HEK293 (cell line): Measurements from ENCODE around the gene RIN1.
A peak's percentile ranks its signal among the peaks of the same experiment; 100 is the strongest.

Experiments
- GLI2 ChIP-seq: fragments of 450-650 bp; formaldehyde crosslinking; IDR thresholded peaks from 2 replicates; pipeline ENCODE4; 2017; ENCODE audit warnings: missing biosample characterization, missing genetic modification characterization, low read depth, borderline replicate concordance
- GLI4 ChIP-seq: fragments of 450-650 bp; formaldehyde crosslinking; IDR thresholded peaks from 2 replicates; pipeline ENCODE4 v1.5.1; 2016; ENCODE audit warnings: missing biosample characterization, missing genetic modification characterization
- GLIS2 ChIP-seq: fragments of 450-650 bp; formaldehyde crosslinking; IDR thresholded peaks from 2 replicates; pipeline ENCODE4 v1.5.1; 2016; ENCODE audit warnings: missing biosample characterization, missing genetic modification characterization
- MYNN ChIP-seq: fragments of 450-650 bp; formaldehyde crosslinking; IDR thresholded peaks from 2 replicates; pipeline ENCODE4 v1.5.1; 2016; ENCODE audit warnings: missing biosample characterization, missing genetic modification characterization, borderline replicate concordance
- REPIN1 ChIP-seq: fragments of 450-650 bp; formaldehyde crosslinking; IDR thresholded peaks from 2 replicates; pipeline ENCODE4 v1.5.1; 2017; ENCODE audit warnings: missing biosample characterization, missing genetic modification characterization, low read depth
- YY2 ChIP-seq: fragments of 450-650 bp; formaldehyde crosslinking; IDR thresholded peaks from 2 replicates; pipeline ENCODE4 v1.5.1; 2016; ENCODE audit warnings: missing biosample characterization, missing genetic modification characterization
- ZBTB1 ChIP-seq: fragments of 450-650 bp; formaldehyde crosslinking; IDR thresholded peaks from 2 replicates; pipeline ENCODE4 v1.5.1; 2016; ENCODE audit warnings: missing biosample characterization, missing genetic modification characterization
- ZBTB17 ChIP-seq: fragments of 450-650 bp; formaldehyde crosslinking; IDR thresholded peaks from 2 replicates; pipeline ENCODE4 v1.5.1; 2016; ENCODE audit warnings: missing biosample characterization, missing genetic modification characterization
- ZFHX2 ChIP-seq: fragments of 450-650 bp; formaldehyde crosslinking; conservative IDR thresholded peaks from 2 replicates; pipeline ENCODE4 v1.5.1; 2016; ENCODE audit warnings: missing biosample characterization, missing genetic modification characterization
- ZFP41 ChIP-seq: fragments of 450-650 bp; formaldehyde crosslinking; IDR thresholded peaks from 2 replicates; pipeline ENCODE4 v1.5.1; 2016; ENCODE audit warnings: missing biosample characterization, missing genetic modification characterization, borderline replicate concordance
- ZIC2 ChIP-seq: fragments of 450-650 bp; formaldehyde crosslinking; IDR thresholded peaks from 2 replicates; pipeline ENCODE4 v1.5.1; 2016; ENCODE audit warnings: missing biosample characterization, missing genetic modification characterization
- ZNF10 ChIP-seq: fragments of 450-650 bp; formaldehyde crosslinking; IDR thresholded peaks from 2 replicates; pipeline ENCODE4 v1.5.1; 2017; ENCODE audit warnings: missing biosample characterization, missing genetic modification characterization
- ZNF132 ChIP-seq: fragments of 450-650 bp; formaldehyde crosslinking; IDR thresholded peaks from 2 replicates; pipeline ENCODE4 v1.5.1; 2017; ENCODE audit warnings: missing biosample characterization, missing genetic modification characterization, borderline replicate concordance
- ZNF138 ChIP-seq: fragments of 450-650 bp; formaldehyde crosslinking; IDR thresholded peaks from 2 replicates; pipeline ENCODE4 v1.5.1; 2016; ENCODE audit warnings: missing biosample characterization, missing genetic modification characterization, borderline replicate concordance
- ZNF140 ChIP-seq: fragments of 450-650 bp; formaldehyde crosslinking; IDR thresholded peaks from 2 replicates; pipeline ENCODE4 v1.5.1; 2016; ENCODE audit warnings: missing biosample characterization, missing genetic modification characterization
- ZNF175 ChIP-seq: fragments of 450-650 bp; formaldehyde crosslinking; IDR thresholded peaks from 2 replicates; pipeline ENCODE4 v1.5.1; 2016; ENCODE audit warnings: missing biosample characterization, missing genetic modification characterization
- ZNF211 ChIP-seq: fragments of 450-650 bp; formaldehyde crosslinking; IDR thresholded peaks from 2 replicates; pipeline ENCODE4 v1.5.1; 2016; ENCODE audit warnings: low read depth, missing biosample characterization, missing genetic modification characterization
- ZNF23 ChIP-seq: fragments of 450-650 bp; formaldehyde crosslinking; IDR thresholded peaks from 2 replicates; pipeline ENCODE4 v1.5.1; 2016; ENCODE audit warnings: missing biosample characterization, missing genetic modification characterization, borderline replicate concordance
- ZNF266 ChIP-seq: fragments of 450-650 bp; formaldehyde crosslinking; IDR thresholded peaks from 2 replicates; pipeline ENCODE4 v1.5.1; 2016; ENCODE audit warnings: missing biosample characterization, missing genetic modification characterization, low read depth
- ZNF311 ChIP-seq: fragments of 450-650 bp; formaldehyde crosslinking; IDR thresholded peaks from 2 replicates; pipeline ENCODE4 v1.5.1; 2017; ENCODE audit warnings: missing biosample characterization, missing genetic modification characterization, borderline replicate concordance
- ZNF404 ChIP-seq: fragments of 450-650 bp; formaldehyde crosslinking; IDR thresholded peaks from 2 replicates; pipeline ENCODE4 v1.5.1; 2017; ENCODE audit warnings: missing biosample characterization, missing genetic modification characterization
- ZNF423 ChIP-seq: fragments of 450-650 bp; formaldehyde crosslinking; IDR thresholded peaks from 2 replicates; pipeline ENCODE4 v1.5.1; 2016; ENCODE audit warnings: missing biosample characterization, missing genetic modification characterization
- ZNF501 ChIP-seq: fragments of 450-650 bp; formaldehyde crosslinking; IDR thresholded peaks from 2 replicates; pipeline ENCODE4 v1.5.1; 2016; ENCODE audit warnings: missing biosample characterization, missing genetic modification characterization
- ZNF529 ChIP-seq: fragments of 450-650 bp; formaldehyde crosslinking; IDR thresholded peaks from 2 replicates; pipeline ENCODE4 v1.5.1; 2017; ENCODE audit warnings: missing genetic modification characterization, missing biosample characterization; ENCODE audit not compliant: insufficient replicate concordance
- ZNF571 ChIP-seq: fragments of 450-650 bp; formaldehyde crosslinking; IDR thresholded peaks from 2 replicates; pipeline ENCODE4 v1.5.0; 2017; ENCODE audit warnings: missing biosample characterization, missing genetic modification characterization
- ZNF777 ChIP-seq: fragments of 450-650 bp; formaldehyde crosslinking; IDR thresholded peaks from 2 replicates; pipeline ENCODE4 v1.5.1; 2017; ENCODE audit warnings: missing biosample characterization, missing genetic modification characterization, borderline replicate concordance
- TF ChIP-seq, protein P1 (sequence below): fragments of 450-650 bp; formaldehyde crosslinking; IDR thresholded peaks from 2 replicates; pipeline ENCODE4 v1.5.1; 2017; ENCODE audit warnings: missing biosample characterization, missing genetic modification characterization
- TF ChIP-seq, protein P2 (sequence below): fragments of 450-650 bp; formaldehyde crosslinking; IDR thresholded peaks from 2 replicates; pipeline ENCODE4 v1.5.1; 2017; ENCODE audit warnings: missing biosample characterization, missing genetic modification characterization
- TF ChIP-seq, protein P3 (sequence below): sonication (generic); formaldehyde crosslinking; IDR thresholded peaks from 2 replicates; pipeline ENCODE4 v1.8.1; 2022; ENCODE audit warnings: mild to moderate bottlenecking, moderate library complexity, missing genetic modification reagents
- TF ChIP-seq, protein P4 (sequence below): fragments of 450-650 bp; formaldehyde crosslinking; IDR thresholded peaks from 2 replicates; pipeline ENCODE4 v1.5.1; 2016; ENCODE audit warnings: missing biosample characterization, missing genetic modification characterization, borderline replicate concordance
- TF ChIP-seq, protein P5 (sequence below): fragments of 450-650 bp; formaldehyde crosslinking; IDR thresholded peaks from 2 replicates; pipeline ENCODE4 v1.5.1; 2016; ENCODE audit warnings: missing biosample characterization, missing genetic modification characterization, borderline replicate concordance

The RIN1 gene

DNA sequence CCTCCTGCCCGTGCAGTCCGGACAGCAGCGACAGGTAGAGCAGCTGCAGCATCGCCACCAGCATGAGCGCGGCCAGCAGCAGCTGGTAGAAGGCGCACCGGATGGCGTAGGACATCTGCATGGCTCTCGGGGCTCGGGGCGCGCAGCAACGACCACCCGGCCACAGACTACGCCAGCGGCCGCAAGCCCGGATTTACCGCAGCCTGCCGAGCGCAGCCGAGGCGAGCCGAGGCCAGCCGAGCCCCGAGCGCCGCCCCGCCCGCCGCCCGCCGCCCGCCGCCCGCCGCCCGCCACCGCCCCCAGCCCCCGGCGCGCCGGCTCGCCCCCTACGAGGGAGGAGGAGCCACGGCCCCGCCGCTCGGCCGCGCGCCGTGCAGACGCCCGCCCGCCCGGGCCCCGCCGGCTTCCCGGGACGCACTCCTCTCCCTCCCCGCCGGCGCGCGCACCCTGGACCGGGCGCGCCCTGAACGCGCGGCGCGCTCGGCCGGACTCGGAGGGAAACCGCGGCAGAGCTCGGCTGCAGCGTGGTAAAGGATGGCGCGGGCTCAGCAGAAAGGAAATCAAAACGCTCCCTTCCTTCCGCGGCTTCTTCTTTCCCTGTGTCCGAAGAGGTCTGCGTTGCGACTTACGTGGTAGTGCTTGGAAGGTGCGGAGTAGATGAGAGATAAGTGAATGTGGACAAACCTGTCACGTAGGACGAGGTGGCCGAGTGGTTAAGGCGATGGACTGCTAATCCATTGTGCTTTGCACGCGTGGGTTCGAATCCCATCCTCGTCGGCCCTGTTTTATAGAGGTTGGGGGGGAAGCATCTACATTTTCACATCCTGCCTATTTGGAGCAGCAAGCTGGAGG is 11.4 kb upstream of the RIN1 start, which contains the start of gene B4GAT1 (continued):
- TF ChIP-seq ZNF777 (tag by site-specific recombination), result peak; percentile 53; the same call in 1 of the 2 replicates
- TF ChIP-seq ZBTB1 (tag by site-specific recombination), result no peak
- peak; percentile 33; the same call in 1 of the 2 replicates for TF ChIP-seq GLIS2
- no peak for TF ChIP-seq ZNF138 (tag by site-specific recombination)
- TF ChIP-seq ZFHX2 (tag by site-specific recombination), result peak; percentile 69
- no peak for TF ChIP-seq GLI2
- no peak for TF ChIP-seq ZNF423 (tag by site-specific recombination)
- TF ChIP-seq, protein P1, sequence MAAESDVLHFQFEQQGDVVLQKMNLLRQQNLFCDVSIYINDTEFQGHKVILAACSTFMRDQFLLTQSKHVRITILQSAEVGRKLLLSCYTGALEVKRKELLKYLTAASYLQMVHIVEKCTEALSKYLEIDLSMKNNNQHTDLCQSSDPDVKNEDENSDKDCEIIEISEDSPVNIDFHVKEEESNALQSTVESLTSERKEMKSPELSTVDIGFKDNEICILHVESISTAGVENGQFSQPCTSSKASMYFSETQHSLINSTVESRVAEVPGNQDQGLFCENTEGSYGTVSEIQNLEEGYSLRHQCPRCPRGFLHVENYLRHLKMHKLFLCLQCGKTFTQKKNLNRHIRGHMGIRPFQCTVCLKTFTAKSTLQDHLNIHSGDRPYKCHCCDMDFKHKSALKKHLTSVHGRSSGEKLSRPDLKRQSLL (tag by site-specific recombination), result no peak
- TF ChIP-seq, protein P2, sequence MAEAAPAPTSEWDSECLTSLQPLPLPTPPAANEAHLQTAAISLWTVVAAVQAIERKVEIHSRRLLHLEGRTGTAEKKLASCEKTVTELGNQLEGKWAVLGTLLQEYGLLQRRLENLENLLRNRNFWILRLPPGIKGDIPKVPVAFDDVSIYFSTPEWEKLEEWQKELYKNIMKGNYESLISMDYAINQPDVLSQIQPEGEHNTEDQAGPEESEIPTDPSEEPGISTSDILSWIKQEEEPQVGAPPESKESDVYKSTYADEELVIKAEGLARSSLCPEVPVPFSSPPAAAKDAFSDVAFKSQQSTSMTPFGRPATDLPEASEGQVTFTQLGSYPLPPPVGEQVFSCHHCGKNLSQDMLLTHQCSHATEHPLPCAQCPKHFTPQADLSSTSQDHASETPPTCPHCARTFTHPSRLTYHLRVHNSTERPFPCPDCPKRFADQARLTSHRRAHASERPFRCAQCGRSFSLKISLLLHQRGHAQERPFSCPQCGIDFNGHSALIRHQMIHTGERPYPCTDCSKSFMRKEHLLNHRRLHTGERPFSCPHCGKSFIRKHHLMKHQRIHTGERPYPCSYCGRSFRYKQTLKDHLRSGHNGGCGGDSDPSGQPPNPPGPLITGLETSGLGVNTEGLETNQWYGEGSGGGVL (tag by site-specific recombination), result peak; percentile 59
- no peak for TF ChIP-seq ZNF529 (tag by site-specific recombination)
- no peak for TF ChIP-seq ZNF311 (tag by site-specific recombination)
- TF ChIP-seq ZNF404 (tag by site-specific recombination), result no peak
- no peak for TF ChIP-seq ZNF23 (tag by site-specific recombination)
- TF ChIP-seq, protein P3, sequence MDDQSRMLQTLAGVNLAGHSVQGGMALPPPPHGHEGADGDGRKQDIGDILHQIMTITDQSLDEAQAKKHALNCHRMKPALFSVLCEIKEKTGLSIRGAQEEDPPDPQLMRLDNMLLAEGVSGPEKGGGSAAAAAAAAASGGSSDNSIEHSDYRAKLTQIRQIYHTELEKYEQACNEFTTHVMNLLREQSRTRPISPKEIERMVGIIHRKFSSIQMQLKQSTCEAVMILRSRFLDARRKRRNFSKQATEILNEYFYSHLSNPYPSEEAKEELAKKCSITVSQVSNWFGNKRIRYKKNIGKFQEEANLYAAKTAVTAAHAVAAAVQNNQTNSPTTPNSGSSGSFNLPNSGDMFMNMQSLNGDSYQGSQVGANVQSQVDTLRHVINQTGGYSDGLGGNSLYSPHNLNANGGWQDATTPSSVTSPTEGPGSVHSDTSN (CRISPR knock-in tag), result no peak; the same call in 1 of the 2 replicates
- peak; percentile 30; the same call in 1 of the 2 replicates for TF ChIP-seq ZIC2
- TF ChIP-seq, protein P4, sequence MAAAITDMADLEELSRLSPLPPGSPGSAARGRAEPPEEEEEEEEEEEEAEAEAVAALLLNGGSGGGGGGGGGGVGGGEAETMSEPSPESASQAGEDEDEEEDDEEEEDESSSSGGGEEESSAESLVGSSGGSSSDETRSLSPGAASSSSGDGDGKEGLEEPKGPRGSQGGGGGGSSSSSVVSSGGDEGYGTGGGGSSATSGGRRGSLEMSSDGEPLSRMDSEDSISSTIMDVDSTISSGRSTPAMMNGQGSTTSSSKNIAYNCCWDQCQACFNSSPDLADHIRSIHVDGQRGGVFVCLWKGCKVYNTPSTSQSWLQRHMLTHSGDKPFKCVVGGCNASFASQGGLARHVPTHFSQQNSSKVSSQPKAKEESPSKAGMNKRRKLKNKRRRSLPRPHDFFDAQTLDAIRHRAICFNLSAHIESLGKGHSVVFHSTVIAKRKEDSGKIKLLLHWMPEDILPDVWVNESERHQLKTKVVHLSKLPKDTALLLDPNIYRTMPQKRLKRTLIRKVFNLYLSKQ (tag by site-specific recombination), result no peak
- TF ChIP-seq ZNF175 (tag by site-specific recombination), result no peak
- TF ChIP-seq ZNF501, result peak; percentile 89
- TF ChIP-seq ZNF140, result no peak
- TF ChIP-seq ZNF10 (tag by site-specific recombination), result no peak
- TF ChIP-seq ZNF266, result no peak
- TF ChIP-seq MYNN, result no peak
- peak; percentile 57; the same call in 1 of the 2 replicates for TF ChIP-seq YY2 (tag by site-specific recombination)
- 0 out of 2 replicates have a peak, but pooled peaks have one; percentile 26 for TF ChIP-seq GLI4 (tag by site-specific recombination)
- no peak for TF ChIP-seq ZFP41 (tag by site-specific recombination)
- 0 out of 2 replicates have a peak, but pooled peaks have one; percentile 70 for TF ChIP-seq REPIN1 (tag by site-specific recombination)
- TF ChIP-seq, protein P5, sequence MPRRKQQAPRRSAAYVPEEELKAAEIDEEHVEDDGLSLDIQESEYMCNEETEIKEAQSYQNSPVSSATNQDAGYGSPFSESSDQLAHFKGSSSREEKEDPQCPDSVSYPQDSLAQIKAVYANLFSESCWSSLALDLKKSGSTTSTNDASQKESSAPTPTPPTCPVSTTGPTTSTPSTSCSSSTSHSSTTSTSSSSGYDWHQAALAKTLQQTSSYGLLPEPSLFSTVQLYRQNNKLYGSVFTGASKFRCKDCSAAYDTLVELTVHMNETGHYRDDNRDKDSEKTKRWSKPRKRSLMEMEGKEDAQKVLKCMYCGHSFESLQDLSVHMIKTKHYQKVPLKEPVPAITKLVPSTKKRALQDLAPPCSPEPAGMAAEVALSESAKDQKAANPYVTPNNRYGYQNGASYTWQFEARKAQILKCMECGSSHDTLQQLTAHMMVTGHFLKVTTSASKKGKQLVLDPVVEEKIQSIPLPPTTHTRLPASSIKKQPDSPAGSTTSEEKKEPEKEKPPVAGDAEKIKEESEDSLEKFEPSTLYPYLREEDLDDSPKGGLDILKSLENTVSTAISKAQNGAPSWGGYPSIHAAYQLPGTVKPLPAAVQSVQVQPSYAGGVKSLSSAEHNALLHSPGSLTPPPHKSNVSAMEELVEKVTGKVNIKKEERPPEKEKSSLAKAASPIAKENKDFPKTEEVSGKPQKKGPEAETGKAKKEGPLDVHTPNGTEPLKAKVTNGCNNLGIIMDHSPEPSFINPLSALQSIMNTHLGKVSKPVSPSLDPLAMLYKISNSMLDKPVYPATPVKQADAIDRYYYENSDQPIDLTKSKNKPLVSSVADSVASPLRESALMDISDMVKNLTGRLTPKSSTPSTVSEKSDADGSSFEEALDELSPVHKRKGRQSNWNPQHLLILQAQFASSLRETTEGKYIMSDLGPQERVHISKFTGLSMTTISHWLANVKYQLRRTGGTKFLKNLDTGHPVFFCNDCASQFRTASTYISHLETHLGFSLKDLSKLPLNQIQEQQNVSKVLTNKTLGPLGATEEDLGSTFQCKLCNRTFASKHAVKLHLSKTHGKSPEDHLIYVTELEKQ, result peak; percentile 14; the same call in 1 of the 2 replicates
- peak; percentile 93 for TF ChIP-seq ZBTB17 (tag by site-specific recombination)
- TF ChIP-seq ZNF132 (tag by site-specific recombination), result no peak
- TF ChIP-seq ZNF571 (tag by site-specific recombination), result no peak
- TF ChIP-seq ZNF211 (tag by site-specific recombination), result no peak
